H1 (cell line): ENCODE measurements around the gene PPIAL4G. TPM values are rescaled to one million over a fixed set of nuclear protein-coding genes. Genes with fewer than 3 reads are reported as not detected.
"Not testable (repeated sequence)": the region's sequence is repeated elsewhere in the genome, so short reads cannot be mapped to it uniquely, and the experiment has no call there.

Experiments used
- CTCF ChIA-PET: fragments of 300-600 bp; sonication (Branson Sonifier 250); formaldehyde crosslinking; loops from one replicate; lab custom pipeline; 2021; ENCODE audit not compliant: partially characterized antibody; lab: Charles Lee
- POLR2A ChIA-PET: fragments of 300-600 bp; sonication (Branson Sonifier 250); formaldehyde crosslinking; loops from one replicate; lab custom pipeline; 2021; ENCODE audit warnings: inconsistent platforms; ENCODE audit not compliant: partially characterized antibody; lab: Charles Lee
- DNase-seq, 2 experiments: peaks; one replicate each; pipeline versions ENCODE4 v3.0.0 to v3.0.0-alpha.2; 2010 to 2022; ENCODE audit warnings: low spot score in 2 of 2, low read depth in 1 of 2, mixed read lengths in 1 of 2
- FAIRE-seq: peaks from 2 replicates; lab custom pipeline; 2011; peaks lifted over from hg19 to GRCh38; lab: Jason Lieb, UNC
- H2AFZ ChIP-seq: 2 replicates; pipeline ENCODE4 v1.8.1; 2012; ENCODE audit warnings: low read length, inconsistent platforms
- H2AK5ac ChIP-seq: 2 replicates; pipeline ENCODE4 v1.6.1; 2013; ENCODE audit warnings: low read depth, low read length
- H2BK120ac ChIP-seq: replicated peaks from 2 replicates; pipeline ENCODE3; 2013; ENCODE audit warnings: low read depth, low read length, inconsistent platforms
- H2BK12ac ChIP-seq: 2 replicates; pipeline ENCODE4 v1.6.1; 2013; ENCODE audit warnings: low read depth, low read length
- H2BK15ac ChIP-seq: 2 replicates; pipeline ENCODE4 v1.6.1; 2013; ENCODE audit warnings: low read length
- H2BK20ac ChIP-seq: 2 replicates; pipeline ENCODE4 v1.6.1; 2013; ENCODE audit warnings: low read length
- H2BK5ac ChIP-seq: 2 replicates; pipeline ENCODE4 v1.6.1; 2013; ENCODE audit warnings: low read depth, low read length
- H3K14ac ChIP-seq: 2 replicates; pipeline ENCODE4 v1.6.1; 2013; ENCODE audit warnings: inconsistent platforms; ENCODE audit not compliant: insufficient read length
- H3K18ac ChIP-seq: 2 replicates; pipeline ENCODE4 v1.6.1; 2013; ENCODE audit warnings: low read length; ENCODE audit errors: extremely low read depth
- H3K23ac ChIP-seq: 2 replicates; pipeline ENCODE4 v1.6.1; 2013; ENCODE audit warnings: inconsistent platforms; ENCODE audit not compliant: insufficient read length
- H3K23me2 ChIP-seq: 2 replicates; pipeline ENCODE4 v1.6.1; 2013; ENCODE audit warnings: low read depth, low read length
- H3K27ac ChIP-seq: 2 replicates; pipeline ENCODE4 v1.6.1; 2011; ENCODE audit warnings: low read depth, low read length, inconsistent platforms
- H3K27me3 ChIP-seq, 4 experiments: replicated peaks in 1 of 4; 1 replicate in 1 of 4; 2 replicates in 3 of 4; pipeline versions ENCODE4 v1.6.1 to v1.8.1; 2011 to 2013; ENCODE audit warnings: low read length in 3 of 4, mild to moderate bottlenecking in 3 of 4, inconsistent platforms in 2 of 4, mixed read lengths in 2 of 4, moderate library complexity in 1 of 4; ENCODE audit not compliant: control insufficient read depth in 3 of 4, insufficient read depth in 3 of 4; ENCODE audit errors: extremely low read depth in 1 of 4
- H3K36me3 ChIP-seq, 4 experiments: 2 replicates each; pipeline versions ENCODE4 v1.6.1 to v1.8.1; 2011 to 2013; ENCODE audit warnings: mild to moderate bottlenecking in 4 of 4, low read length in 3 of 4, moderate library complexity in 2 of 4, control low read depth in 1 of 4, inconsistent platforms in 1 of 4; ENCODE audit not compliant: insufficient read depth in 4 of 4, control insufficient read depth in 2 of 4
- H3K4ac ChIP-seq: replicated peaks from 2 replicates; pipeline ENCODE3; 2013; ENCODE audit warnings: low read length, low read depth, mixed read lengths, inconsistent platforms; ENCODE audit not compliant: insufficient read length
- H3K4me1 ChIP-seq, 4 experiments: replicated peaks in 1 of 4; 1 replicate in 1 of 4; 2 replicates in 3 of 4; pipeline versions ENCODE4 v1.6.1 to v1.8.1; 2011 to 2013; ENCODE audit warnings: low read length in 3 of 4, inconsistent platforms in 2 of 4, mixed read lengths in 1 of 4; ENCODE audit not compliant: insufficient read depth in 4 of 4, control insufficient read depth in 3 of 4
- H3K4me2 ChIP-seq, 2 experiments: 2 replicates each; pipeline versions ENCODE4 v1.6.1 to v1.8.1; 2011 to 2013; ENCODE audit warnings: low read depth in 2 of 2, low read length in 2 of 2, control low read depth in 1 of 2, inconsistent platforms in 1 of 2, mild to moderate bottlenecking in 1 of 2; ENCODE audit not compliant: insufficient read depth in 1 of 2
- H3K4me3 ChIP-seq, 4 experiments: fragments of 200-600, 300-600 bp in 1 of 4; sonication (generic), shearing (Covaris generic), sonication (Bioruptor Twin) in 1 of 4; 2 replicates each; pipeline versions ENCODE4 v1.5.1 to v1.8.1; 2011 to 2016; ENCODE audit warnings: low read length in 4 of 4, low read depth in 3 of 4, control low read depth in 2 of 4, inconsistent platforms in 2 of 4, mild to moderate bottlenecking in 2 of 4, mixed read lengths in 1 of 4, moderate library complexity in 1 of 4; ENCODE audit not compliant: insufficient read depth in 2 of 4; ENCODE audit errors: extremely low read depth in 1 of 4
- H3K56ac ChIP-seq: replicated peaks from 2 replicates; pipeline ENCODE3; 2013; ENCODE audit warnings: low read depth, mild to moderate bottlenecking, mixed read lengths, low read length, inconsistent platforms; ENCODE audit not compliant: insufficient read length
- H3K79me1 ChIP-seq: 2 replicates; pipeline ENCODE4 v1.6.1; 2013; ENCODE audit warnings: low read depth, low read length, control low read depth
- H3K79me2 ChIP-seq, 2 experiments: 2 replicates each; pipeline versions ENCODE4 v1.6.1 to v1.8.1; 2012 to 2013; ENCODE audit warnings: low read length in 2 of 2, mild to moderate bottlenecking in 2 of 2, inconsistent platforms in 1 of 2; ENCODE audit not compliant: insufficient read depth in 2 of 2, control insufficient read depth in 1 of 2
- H3K9ac ChIP-seq, 4 experiments: replicated peaks in 1 of 4; 1 replicate in 1 of 4; 2 replicates in 3 of 4; pipeline versions ENCODE4 v1.6.1 to v1.8.1; 2011 to 2013; ENCODE audit warnings: low read depth in 3 of 4, low read length in 3 of 4, control low read depth in 2 of 4, mild to moderate bottlenecking in 2 of 4, moderate library complexity in 2 of 4, inconsistent platforms in 1 of 4; ENCODE audit errors: extremely low read depth in 1 of 4
- H3K9me3 ChIP-seq, 2 experiments: 2 replicates each; pipeline versions ENCODE4 v1.6.1 to v1.8.1; 2012 to 2013; ENCODE audit warnings: mild to moderate bottlenecking in 2 of 2, moderate library complexity in 2 of 2, control low read depth in 1 of 2, inconsistent platforms in 1 of 2, low read depth in 1 of 2, low read length in 1 of 2, mixed read lengths in 1 of 2; ENCODE audit not compliant: insufficient read depth in 2 of 2
- H4K20me1 ChIP-seq, 2 experiments: replicated peaks in 1 of 2; 2 replicates each; pipeline versions ENCODE3 to v1.8.1; 2011 to 2013; ENCODE audit warnings: inconsistent platforms in 2 of 2, low read length in 2 of 2, mild to moderate bottlenecking in 1 of 2; ENCODE audit not compliant: insufficient read depth in 2 of 2, control insufficient read depth in 1 of 2
- H4K5ac ChIP-seq: 2 replicates; pipeline ENCODE4 v1.6.1; 2013; ENCODE audit warnings: low read length, low read depth, mixed read lengths, inconsistent platforms; ENCODE audit not compliant: insufficient read length
- H4K8ac ChIP-seq: 2 replicates; pipeline ENCODE4 v1.8.0; 2013; ENCODE audit warnings: mild to moderate bottlenecking, moderate library complexity, low read length, inconsistent platforms; ENCODE audit not compliant: insufficient read depth; ENCODE audit errors: extremely low read depth
- H4K91ac ChIP-seq: replicated peaks from 2 replicates; pipeline ENCODE3; 2013; ENCODE audit warnings: low read length, mixed read lengths, inconsistent platforms; ENCODE audit not compliant: insufficient read length
- BRCA1 ChIP-seq: IDR thresholded peaks from 2 replicates; pipeline ENCODE4 v1.6.1; 2012; ENCODE audit warnings: low read depth, low read length, improper control_type of control experiment
- CHD2 ChIP-seq: IDR thresholded peaks from 2 replicates; pipeline ENCODE4 v1.6.1; 2012; ENCODE audit warnings: low read length, improper control_type of control experiment
- EP300 ChIP-seq, 2 experiments: IDR thresholded peaks; 1 replicate in 1 of 2; 2 replicates in 1 of 2; pipeline ENCODE4 v1.6.1; 2011 to 2012; ENCODE audit warnings: low read depth in 2 of 2, low read length in 2 of 2, mild to moderate bottlenecking in 2 of 2, borderline replicate concordance in 1 of 2, inconsistent platforms in 1 of 2, moderate library complexity in 1 of 2
- HDAC6 ChIP-seq: IDR thresholded peaks from one replicate; pipeline ENCODE4 v1.7.1; 2012; ENCODE audit warnings: low read depth, mild to moderate bottlenecking, inconsistent platforms, low read length, moderate library complexity
- MAFK ChIP-seq: IDR thresholded peaks from 2 replicates; pipeline ENCODE4 v1.6.1; 2012; ENCODE audit warnings: low read depth, mild to moderate bottlenecking, improper control_type of control experiment, low read length
- POLR2A ChIP-seq, 2 experiments: IDR thresholded peaks; 1 replicate in 1 of 2; 2 replicates in 1 of 2; pipeline ENCODE4 v1.6.1; 2011; ENCODE audit warnings: low read depth in 2 of 2, low read length in 2 of 2, mild to moderate bottlenecking in 2 of 2; ENCODE audit errors: control extremely low read depth in 1 of 2
- POLR2AphosphoS5 ChIP-seq: IDR thresholded peaks from 2 replicates; pipeline ENCODE4 v1.6.1; 2011; ENCODE audit warnings: low read depth, low read length
- RAD21 ChIP-seq, 2 experiments: IDR thresholded peaks in 1 of 2; conservative IDR thresholded peaks in 1 of 2; 2 replicates each; pipeline ENCODE4 v1.6.1; 2011; ENCODE audit warnings: low read depth in 2 of 2, low read length in 2 of 2, improper control_type of control experiment in 1 of 2, inconsistent platforms in 1 of 2, mild to moderate bottlenecking in 1 of 2, moderate library complexity in 1 of 2
- TEAD4 ChIP-seq: IDR thresholded peaks from 2 replicates; pipeline ENCODE4 v1.6.1; 2012; ENCODE audit warnings: low read depth, low read length, inconsistent platforms, mixed read lengths
- WGBS, 2 experiments: shearing (Covaris generic) in 1 of 2; methylation state at CpG; one replicate each; pipeline versions ENCODE4 v1.1.6 to v1.1.7; 2013 to 2015; ENCODE audit warnings: low lambda C conversion rate in 2 of 2, mixed read lengths in 2 of 2, inconsistent platforms in 1 of 2, low coverage in 1 of 2, missing lambda C conversion rate in 1 of 2; ENCODE audit not compliant: insufficient replicate concordance in 2 of 2, insufficient coverage in 1 of 2, insufficient read length in 1 of 2; ENCODE audit errors: extremely low coverage in 1 of 2, missing lambda C conversion rate in 1 of 2; 5-methylcytosine and 5-hydroxymethylcytosine counted together
- polyA plus RNA-seq, 7 experiments: library from polyadenylated mRNA; depleted of rRNA in 3 of 7; stranded (reverse) in 5 of 7; unstranded in 2 of 7; fragments of >200 nt in 5 of 7; fragments of 200-250 nt in 2 of 7; gene quantifications; 1 replicate in 5 of 7; 2 replicates in 1 of 7; 4 replicates in 1 of 7; pipeline versions ENCODE4 v1.2.1 to v1.2.3, GENCODE V29; 2011 to 2013; ENCODE audit warnings: missing spikeins in 2 of 7, mixed read lengths in 2 of 7
- total RNA-seq: library from RNA; stranded (reverse); fragmentation: NEBNext Ultra II Directional; extraction: Animal tissue kit (Norgen Biotek cat#: 25700); gene quantifications from 2 replicates; pipeline ENCODE4 v1.2.1, GENCODE V29; 2021
- TF ChIP-seq, protein P1 (sequence below): IDR thresholded peaks from 2 replicates; pipeline ENCODE4 v1.6.1; 2012; ENCODE audit warnings: low read length, inconsistent platforms

PPIAL4G gene
- total and polyA plus RNA-seq, 2 of the 8 experiments (the other 6 are each of a cell fraction or from before 2014, with no cell fraction given): not detected

DNA sequence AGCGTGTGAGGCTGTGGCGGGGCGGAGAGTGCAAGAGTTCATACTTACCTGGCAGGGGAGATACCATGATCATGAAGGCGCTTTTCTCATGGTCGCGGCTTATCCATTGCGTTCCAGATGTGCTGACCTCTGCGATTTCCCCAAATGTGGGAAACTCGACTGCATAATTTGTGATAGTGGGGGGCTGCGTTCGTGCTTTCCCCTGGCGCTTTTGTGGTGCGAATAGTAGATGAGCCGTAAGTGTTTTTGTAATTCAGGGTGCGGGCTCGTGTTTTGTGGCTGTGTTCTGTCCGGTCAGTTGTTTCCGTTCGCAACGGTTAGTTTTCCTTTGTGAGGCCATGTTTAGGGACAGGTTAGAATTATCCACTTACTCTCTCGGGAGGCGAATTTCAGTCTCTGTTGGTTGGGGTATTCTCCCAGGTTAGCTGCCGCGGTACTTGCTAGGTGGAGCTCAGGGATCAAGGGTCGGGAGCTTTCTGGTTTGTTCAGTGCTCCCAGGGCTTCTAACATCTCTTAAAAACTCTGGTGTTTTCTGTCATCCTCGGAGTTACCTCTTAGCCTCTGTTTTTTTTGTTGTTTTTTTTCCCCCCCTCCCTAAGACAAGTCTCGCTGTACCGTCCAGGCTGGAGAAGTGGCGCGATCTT is 39.6 kb upstream of the PPIAL4G start:
- H3K27me3 ChIP-seq, H3K36me3 ChIP-seq, H3K9me3 ChIP-seq, CTCF ChIA-PET, H2AFZ ChIP-seq, H4K5ac ChIP-seq, H3K23me2 ChIP-seq, H3K79me1 ChIP-seq, H2AK5ac ChIP-seq, H3K56ac ChIP-seq, H4K91ac ChIP-seq, H2BK120ac ChIP-seq, H2BK12ac ChIP-seq, H3K4me1 ChIP-seq, H3K14ac ChIP-seq, H3K27ac ChIP-seq, H4K20me1 ChIP-seq, H3K4ac ChIP-seq, H2BK15ac ChIP-seq, H2BK20ac ChIP-seq, H3K18ac ChIP-seq, H3K23ac ChIP-seq, FAIRE-seq, H3K79me2 ChIP-seq: not testable (repeated sequence)
- Histone ChIP-seq H4K8ac (peak overlapping the region; percentile 19; the same call in 1 of the 2 replicates), H3K9ac (0 out of 7 replicates have a peak overlapping the region, but pooled peaks of 3 of the 4 experiments have one; percentile 25 to 47 (median 37)), H3K4me3 (peak overlapping the region in 3 of 4 experiments; percentile 9 to 34 (median 31); a peak in 3 of 8 replicates), H2BK5ac (0 out of 2 replicates have a peak overlapping the region, but pooled peaks have one; percentile 52), H3K4me2 (peak overlapping the region in 1 of 2 experiments; percentile 27; a peak in 1 of 4 replicates)
- 1% methylated on average over 24 of the region's 30 CpGs; no CpG with 5 or more reads in 1 of the 2 experiments for WGBS, 2 experiments
- POLR2A ChIA-PET: interaction anchor here (0.8 to 2.0 kb wide), 10 partner anchors 64 to 259 kb away, joined by 3 to 11 read pairs (median 3); no protein-coding TSS in a partner anchor
- DNase-seq: peak; percentile 80 to 95
- TF ChIP-seq BRCA1 (peak; percentile 6; the same call in 1 of the 2 replicates), RAD21 (IDR thresholded peaks at IDR 0.05 in 1 of 2, conservative IDR thresholded peaks at IDR 0.05 in 1 of 2; ENCODE audit: low read depth in 2 of 2, low read length in 2 of 2) (peak in 1 of 2 experiments; percentile 16; a peak in 1 of 4 replicates), EP300 (IDR thresholded peaks at IDR 0.05; ENCODE audit: borderline replicate concordance in 1 of 2, low read depth in 2 of 2, low read length in 2 of 2) (peak in 1 of 2 experiments; percentile 88; a peak in 2 of 3 replicates), MAFK (peak; percentile 90), HDAC6 (peak; percentile 55), POLR2A (IDR thresholded peaks at IDR 0.05; ENCODE audit: control extremely low read depth in 1 of 2, low read depth in 2 of 2, low read length in 2 of 2) (peak; percentile 97 to 98), POLR2AphosphoS5 (peak; percentile 97), CHD2 (peak; percentile 57; the same call in 1 of the 2 replicates), TEAD4 (0 out of 2 replicates have a peak, but pooled peaks have one; percentile 5)
- TF ChIP-seq, protein P1, sequence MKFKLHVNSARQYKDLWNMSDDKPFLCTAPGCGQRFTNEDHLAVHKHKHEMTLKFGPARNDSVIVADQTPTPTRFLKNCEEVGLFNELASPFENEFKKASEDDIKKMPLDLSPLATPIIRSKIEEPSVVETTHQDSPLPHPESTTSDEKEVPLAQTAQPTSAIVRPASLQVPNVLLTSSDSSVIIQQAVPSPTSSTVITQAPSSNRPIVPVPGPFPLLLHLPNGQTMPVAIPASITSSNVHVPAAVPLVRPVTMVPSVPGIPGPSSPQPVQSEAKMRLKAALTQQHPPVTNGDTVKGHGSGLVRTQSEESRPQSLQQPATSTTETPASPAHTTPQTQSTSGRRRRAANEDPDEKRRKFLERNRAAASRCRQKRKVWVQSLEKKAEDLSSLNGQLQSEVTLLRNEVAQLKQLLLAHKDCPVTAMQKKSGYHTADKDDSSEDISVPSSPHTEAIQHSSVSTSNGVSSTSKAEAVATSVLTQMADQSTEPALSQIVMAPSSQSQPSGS: peak; percentile 96
